A673 (cell line): ENCODE data around the gene PRELID2. TPM values are rescaled to one million over a fixed set of nuclear protein-coding genes. Genes with fewer than 3 reads are reported as not detected.

Experiments
- BruUV-seq: library from RNA; stranded (reverse); fragments of 400-500 nt; replicated peaks from 2 replicates; lab custom pipeline; 2021; lab: Mats Ljungman, UMichigan
- CTCF ChIA-PET: fragments of 300-600 bp; sonication (Branson Sonifier 250); formaldehyde crosslinking; loops from one replicate; lab custom pipeline; 2022; ENCODE audit warnings: antibody characterized with exemption; lab: Charles Lee
- POLR2A ChIA-PET: fragments of 300-600 bp; sonication (Branson Sonifier 250); formaldehyde crosslinking; loops from one replicate; lab custom pipeline; 2022; ENCODE audit warnings: antibody characterized with exemption; ENCODE audit not compliant: low non-redundant PET; lab: Charles Lee
- DNase-seq: peaks from one replicate; pipeline ENCODE4 v3.0.0-alpha.2; 2015; ENCODE audit warnings: low spot score
- H3K27ac ChIP-seq: fragments of 200-600 bp; sonication (generic); 2 replicates; pipeline ENCODE4 v1.5.1; 2016; ENCODE audit warnings: mixed run types, low read depth, mild to moderate bottlenecking, mixed read lengths, antibody characterized with exemption, low read length; ENCODE audit not compliant: poor library complexity, severe bottlenecking
- H3K27me3 ChIP-seq: fragments of 200-600 bp; sonication (generic); replicated peaks from 2 replicates; pipeline ENCODE4 v1.6.1; 2017; ENCODE audit warnings: mixed run types, low read depth, mild to moderate bottlenecking, mixed read lengths, antibody characterized with exemption, low read length; ENCODE audit not compliant: insufficient read depth, poor library complexity
- H3K36me3 ChIP-seq: fragments of 200-600 bp; sonication (generic); 2 replicates; pipeline ENCODE4 v1.6.1; 2016; ENCODE audit warnings: mixed run types, mild to moderate bottlenecking, mixed read lengths, antibody characterized with exemption, low read length; ENCODE audit not compliant: insufficient read depth, poor library complexity, severe bottlenecking
- H3K4me1 ChIP-seq: fragments of 200-600 bp; sonication (generic); 2 replicates; pipeline ENCODE4 v1.6.1; 2017; ENCODE audit warnings: mixed run types, mild to moderate bottlenecking, mixed read lengths, antibody characterized with exemption, low read length; ENCODE audit not compliant: insufficient read depth, poor library complexity, severe bottlenecking
- H3K4me3 ChIP-seq: fragments of 200-600 bp; sonication (generic); 2 replicates; pipeline ENCODE4 v1.5.1; 2016; ENCODE audit warnings: low read depth, mixed run types, mild to moderate bottlenecking, mixed read lengths, low read length; ENCODE audit not compliant: poor library complexity, severe bottlenecking
- H3K9me3 ChIP-seq: fragments of 200-600 bp; sonication (generic); 2 replicates; pipeline ENCODE4 v1.6.1; 2016; ENCODE audit warnings: mixed run types, low read depth, mild to moderate bottlenecking, mixed read lengths, antibody characterized with exemption, low read length; ENCODE audit not compliant: poor library complexity, severe bottlenecking
- CTCF ChIP-seq: fragments of 300-800, 200-600 bp; sonication (generic); conservative IDR thresholded peaks from 2 replicates; pipeline ENCODE4 v1.5.1; 2017; ENCODE audit warnings: low read depth, mild to moderate bottlenecking, antibody characterized with exemption, low read length, moderate library complexity, mixed read lengths
- EZH2 ChIP-seq: fragments of 200-600 bp; sonication (generic); IDR thresholded peaks from 2 replicates; pipeline ENCODE4 v1.6.1; 2017; ENCODE audit warnings: borderline replicate concordance, low read depth, mild to moderate bottlenecking, mixed read lengths, antibody characterized with exemption, low read length; ENCODE audit not compliant: poor library complexity, severe bottlenecking
- intact Hi-C: fragments of 100-400 bp; cut with micrococcal nuclease; formaldehyde crosslinking; loops from one replicate; pipeline ENCODE4 v1.10.0; 2022; ENCODE audit not compliant: unreplicated experiment
- total RNA-seq: library from RNA; stranded (reverse); gene quantifications from 2 replicates; pipeline ENCODE4 v1.2.3, GENCODE V29; 2021

PRELID2 gene
- total RNA-seq, 1 experiment from 2014 or later, result 50.2 TPM

GRCh38 chr5:145854651-145855258 is 19.6 kb upstream of the PRELID2 start:
- peak; percentile 67 for DNase-seq
- H3K9me3 ChIP-seq, result no peaks in the 10 kb centered on the region
- no peaks in the 10 kb centered on the region for H3K36me3 ChIP-seq
- POLR2A ChIA-PET, result no interaction called here
- no peak overlapping the region for H3K4me3 ChIP-seq
- no TSS peak for BruUV-seq
- no peaks in the 10 kb centered on the region for H3K27me3 ChIP-seq
- H3K4me1 ChIP-seq, result no peaks in the 10 kb centered on the region
- H3K27ac ChIP-seq, result no peak overlapping the region
- TF ChIP-seq CTCF (no peak), EZH2 (no peak)
- intact Hi-C loops, result no loop called here
- CTCF ChIA-PET, result no interaction called here

GRCh38 chr5:145853781-145854376 is 18.7 kb upstream of the PRELID2 start:
- no TSS peak for BruUV-seq
- Histone ChIP-seq H3K4me1 (no peaks in the 10 kb centered on the region), H3K27me3 (no peaks in the 10 kb centered on the region), H3K36me3 (no peaks in the 10 kb centered on the region), H3K27ac (no peak overlapping the region), H3K9me3 (no peaks in the 10 kb centered on the region), H3K4me3 (no peak overlapping the region)
- intact Hi-C loops, result no loop called here
- DNase-seq, result no peak
- no peak for TF ChIP-seq EZH2
- TF ChIP-seq CTCF, result no peak
- POLR2A ChIA-PET, result no interaction called here
- CTCF ChIA-PET, result no interaction called here

DNA sequence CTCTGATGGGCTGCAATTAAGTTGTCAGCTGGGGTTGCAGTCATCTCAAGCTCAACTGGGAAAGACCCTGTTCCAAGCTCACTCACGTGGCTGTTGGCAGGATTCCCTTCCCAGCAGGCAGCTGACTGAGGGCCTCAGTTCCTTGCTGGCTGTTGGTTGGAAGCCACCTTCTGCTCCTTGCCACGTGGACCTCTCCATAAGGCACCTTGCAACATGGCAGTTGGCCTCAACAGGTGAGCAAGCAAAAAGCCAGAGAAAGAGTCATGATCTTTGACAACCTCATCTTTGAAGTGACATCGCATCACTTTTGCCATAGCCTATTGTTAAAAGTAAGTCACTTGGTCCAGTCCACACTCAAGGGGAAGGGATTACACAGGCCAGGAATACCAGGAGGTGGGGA is 17.8 kb upstream of the PRELID2 start:
- ChIA-PET POLR2A (no interaction called here), CTCF (no interaction called here)
- H3K9me3 ChIP-seq, result no peaks in the 10 kb centered on the region
- H3K36me3 ChIP-seq, result no peaks in the 10 kb centered on the region
- no peak for DNase-seq
- intact Hi-C loops, result no loop called here
- H3K4me3 ChIP-seq, result no peak overlapping the region
- H3K4me1 ChIP-seq, result no peaks in the 10 kb centered on the region
- TF ChIP-seq EZH2, result no peak
- TF ChIP-seq CTCF, result no peak
- no TSS peak for BruUV-seq
- H3K27ac ChIP-seq, result no peak overlapping the region
- no peaks in the 10 kb centered on the region for H3K27me3 ChIP-seq
